Transverse colon (tissue), 3 donors: Measurements from ENCODE around the gene SLC25A25.

Experiments
- EP300 ChIP-seq: sonication (generic); formaldehyde crosslinking; IDR thresholded peaks from one replicate; pipeline ENCODE4 v1.6.1; 2017; ENCODE audit warnings: antibody characterized with exemption, low read depth
- POLR2A ChIP-seq: fragments of 450-650 bp; IDR thresholded peaks from one replicate; pipeline ENCODE4 v1.6.1; 2016; ENCODE audit warnings: antibody characterized with exemption, mild to moderate bottlenecking, moderate library complexity
- TF ChIP-seq, protein P1 (sequence below), 5 experiments: fragments of 200-600 bp in 3 of 5; fragments of 450-650 bp in 2 of 5; sonication (generic) in 3 of 5; IDR thresholded peaks; 1 replicate in 2 of 5; 2 replicates in 3 of 5; pipeline ENCODE4 v1.5.1; 2016 to 2017; ENCODE audit warnings: antibody characterized with exemption in 5 of 5, inconsistent platforms in 3 of 5, mild to moderate bottlenecking in 2 of 5, moderate library complexity in 1 of 5

DNA sequence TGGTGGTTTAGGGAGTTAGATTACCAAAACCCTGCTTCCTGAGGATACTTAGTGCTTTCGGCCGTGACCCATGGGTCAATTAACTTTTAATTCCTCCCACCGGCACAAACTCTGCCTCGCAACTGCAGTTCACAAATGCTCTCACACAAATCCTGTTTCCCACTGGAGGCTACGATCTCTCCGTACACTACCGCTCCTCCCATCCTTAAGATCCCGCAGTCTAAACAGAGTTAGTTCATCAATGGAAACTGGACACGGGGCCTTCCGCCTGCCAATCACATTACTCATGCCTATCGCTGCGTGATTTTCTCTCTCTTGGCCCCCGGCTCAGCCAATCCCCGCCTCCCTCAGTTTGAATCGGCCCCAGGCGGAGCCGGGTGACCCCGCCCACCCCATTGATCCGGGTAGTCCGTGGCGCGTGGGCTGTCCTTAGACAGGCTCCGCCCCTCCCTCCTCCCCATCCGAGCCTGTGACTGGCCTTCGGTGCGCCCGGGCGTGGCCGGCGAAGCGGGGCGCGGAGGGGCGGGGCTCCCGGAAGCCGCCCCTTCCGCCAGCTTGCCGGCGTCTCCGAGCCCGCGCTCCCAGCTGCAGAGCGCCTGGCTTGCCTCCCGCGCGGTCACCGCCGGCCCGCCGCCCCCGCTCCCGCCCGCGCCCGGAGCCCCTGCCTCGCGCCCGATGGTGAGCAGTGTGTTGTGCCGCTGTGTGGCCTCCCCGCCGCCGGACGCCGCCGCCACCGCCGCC lies at the start of gene SLC25A25:
- TF ChIP-seq, protein P1, sequence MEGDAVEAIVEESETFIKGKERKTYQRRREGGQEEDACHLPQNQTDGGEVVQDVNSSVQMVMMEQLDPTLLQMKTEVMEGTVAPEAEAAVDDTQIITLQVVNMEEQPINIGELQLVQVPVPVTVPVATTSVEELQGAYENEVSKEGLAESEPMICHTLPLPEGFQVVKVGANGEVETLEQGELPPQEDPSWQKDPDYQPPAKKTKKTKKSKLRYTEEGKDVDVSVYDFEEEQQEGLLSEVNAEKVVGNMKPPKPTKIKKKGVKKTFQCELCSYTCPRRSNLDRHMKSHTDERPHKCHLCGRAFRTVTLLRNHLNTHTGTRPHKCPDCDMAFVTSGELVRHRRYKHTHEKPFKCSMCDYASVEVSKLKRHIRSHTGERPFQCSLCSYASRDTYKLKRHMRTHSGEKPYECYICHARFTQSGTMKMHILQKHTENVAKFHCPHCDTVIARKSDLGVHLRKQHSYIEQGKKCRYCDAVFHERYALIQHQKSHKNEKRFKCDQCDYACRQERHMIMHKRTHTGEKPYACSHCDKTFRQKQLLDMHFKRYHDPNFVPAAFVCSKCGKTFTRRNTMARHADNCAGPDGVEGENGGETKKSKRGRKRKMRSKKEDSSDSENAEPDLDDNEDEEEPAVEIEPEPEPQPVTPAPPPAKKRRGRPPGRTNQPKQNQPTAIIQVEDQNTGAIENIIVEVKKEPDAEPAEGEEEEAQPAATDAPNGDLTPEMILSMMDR (IDR thresholded peaks at IDR 0.05), result no peak
- peak; percentile 22 for TF ChIP-seq POLR2A
- no peak for TF ChIP-seq EP300
